Fibroblast of pulmonary artery (primary cell): ENCODE results near the gene MUCL3.

Experiments
- DNase-seq: peaks from one replicate; pipeline ENCODE4 v3.0.0-alpha.2; 2010; ENCODE audit warnings: low read depth
- H3K4me3 ChIP-seq: replicated peaks from 2 replicates; pipeline ENCODE4 v1.5.1; 2011; ENCODE audit warnings: low read depth, mild to moderate bottlenecking, control low read depth, low read length, moderate library complexity
- CTCF ChIP-seq: IDR thresholded peaks from 2 replicates; pipeline ENCODE4 v1.5.1; 2011; ENCODE audit warnings: mild to moderate bottlenecking, control low read depth, low read length, inconsistent platforms; ENCODE audit errors: missing control alignments

The MUCL3 gene

GRCh38 chr6:30983439-30983838 lies 42.7 kb downstream of the MUCL3 start, which contains the start of gene MUC21:
Gene MUC21 (plus strand): TSS chr6:30983718. CDS start chr6:30983959, 241 bp downstream.
- no peak for TF ChIP-seq CTCF
- DNase-seq: no peak
- no peak within 1 kb of the TSS for H3K4me3 ChIP-seq

GRCh38 chr6:30985490-30985889 lies 44.7 kb downstream of the MUCL3 start:
- no peak overlapping the region for H3K4me3 ChIP-seq
- TF ChIP-seq CTCF: no peak
- no peak for DNase-seq

GRCh38 chr6:30987304-30987703 lies 46.5 kb downstream of the MUCL3 start:
- H3K4me3 ChIP-seq: no peak overlapping the region
- TF ChIP-seq CTCF: no peak
- no peak for DNase-seq

GRCh38 chr6:30988209-30988825 lies 47.5 kb downstream of the MUCL3 start:
- no peak overlapping the region for H3K4me3 ChIP-seq
- TF ChIP-seq CTCF: no peak
- DNase-seq: no peak

GRCh38 chr6:30990422-30991086 lies 49.8 kb downstream of the MUCL3 start:
- DNase-seq: no peak

GRCh38 chr6:30991891-30992290 lies 51.1 kb downstream of the MUCL3 start:
- no peak for DNase-seq
- no peak overlapping the region for H3K4me3 ChIP-seq
- TF ChIP-seq CTCF: no peak

More at GRCh38 chr6:30990422-30991086, 49.8 kb downstream of the MUCL3 start:
- TF ChIP-seq CTCF: no peak
- H3K4me3 ChIP-seq: no peak overlapping the region

GRCh38 chr6:30997301-30997700 lies 56.5 kb downstream of the MUCL3 start:
- no peak overlapping the region for H3K4me3 ChIP-seq
- TF ChIP-seq CTCF: no peak
- DNase-seq: no peak
